Vagina (tissue), 2 donors: ENCODE results near the gene RCC2. TPM values are rescaled to one million over a fixed set of nuclear protein-coding genes. Genes with fewer than 3 reads are reported as not detected.

Experiments
- DNase-seq, 2 donors: peaks; one replicate each; pipeline ENCODE4 v3.0.0-alpha.2; 2017; ENCODE audit errors: extremely low spot score in 2 of 2
- H3K27ac ChIP-seq: fragments of 200-600 bp; sonication (generic); one replicate; pipeline ENCODE4 v1.5.1; 2019
- H3K27me3 ChIP-seq: fragments of 200-600 bp; sonication (generic); one replicate; pipeline ENCODE4 v1.5.1; 2019
- H3K36me3 ChIP-seq, 2 donors: fragments of 200-600 bp; sonication (generic); one replicate each; pipeline ENCODE4 v1.5.1; 2017 to 2019
- H3K4me1 ChIP-seq: fragments of 200-600 bp; sonication (generic); one replicate; pipeline ENCODE4 v1.5.1; 2019
- H3K4me3 ChIP-seq, 2 donors: fragments of 200-600 bp; sonication (generic); 1 replicate in 1 of 2; 2 replicates in 1 of 2; pipeline ENCODE4 v1.5.1; 2016 to 2019
- H3K9me3 ChIP-seq: fragments of 200-600 bp; sonication (generic); one replicate; pipeline ENCODE4 v1.5.1; 2019
- CTCF ChIP-seq, 3 experiments: fragments of 450-650 bp in 2 of 3; fragments of 200-600 bp in 1 of 3; sonication (generic) in 1 of 3; IDR thresholded peaks; one replicate each; pipeline ENCODE4 v1.5.1; 2017 to 2019; ENCODE audit warnings: antibody characterized with exemption in 3 of 3, mild to moderate bottlenecking in 2 of 3, moderate library complexity in 2 of 3
- POLR2A ChIP-seq, 2 donors: fragments of 450-650 bp; IDR thresholded peaks; one replicate each; pipeline ENCODE4 v1.6.1; 2017; ENCODE audit warnings: antibody characterized with exemption in 2 of 2, mild to moderate bottlenecking in 2 of 2, moderate library complexity in 2 of 2
- POLR2AphosphoS5 ChIP-seq, 2 donors: sonication (generic); formaldehyde crosslinking; IDR thresholded peaks; one replicate each; pipeline ENCODE4 v1.9.0; 2017; ENCODE audit warnings: antibody characterized with exemption in 2 of 2, mild to moderate bottlenecking in 2 of 2, low read depth in 1 of 2; ENCODE audit not compliant: insufficient read depth in 1 of 2
- intact Hi-C: fragments of 100-400 bp; cut with DNase I; formaldehyde crosslinking; loops from one replicate; pipeline ENCODE4 v1.15.1; 2023
- total RNA-seq: library from RNA; depleted of rRNA; stranded (reverse); fragments of >200 nt; gene quantifications from one replicate; pipeline ENCODE4 v1.2.3, GENCODE V29; 2016

Gene RCC2
- total RNA-seq, 1 donor from 2014 or later: 31.2 TPM

- TF ChIP-seq POLR2AphosphoS5 (IDR thresholded peaks at IDR 0.05; ENCODE audit: insufficient read depth in 1 of 2, low read depth in 1 of 2) (no peak), POLR2A (IDR thresholded peaks at IDR 0.05) (no peak), CTCF (IDR thresholded peaks at IDR 0.05) (no peak)
- no peak overlapping the region for H3K4me3 ChIP-seq
- DNase-seq: no peak
- intact Hi-C loops: no loop called here
- H3K36me3 ChIP-seq: peaks cover 0 to 26% of the 10 kb centered on the region in 2 donors
- H3K4me1 ChIP-seq: no peaks in the 10 kb centered on the region
- no peaks in the 10 kb centered on the region for H3K27me3 ChIP-seq
- no peaks in the 10 kb centered on the region for H3K9me3 ChIP-seq
- no peak overlapping the region for H3K27ac ChIP-seq
Observed at GRCh38 chr1:17404820-17405219, 34.7 kb downstream of the RCC2 start.

- Histone ChIP-seq H3K9me3 (no peaks in the 10 kb centered on the region), H3K27ac (no peak overlapping the region), H3K4me3 (no peak overlapping the region), H3K4me1 (no peaks in the 10 kb centered on the region), H3K36me3 (peaks cover 0 to 20% of the 10 kb centered on the region in 2 donors), H3K27me3 (no peaks in the 10 kb centered on the region)
- intact Hi-C loops: no loop called here
- TF ChIP-seq POLR2A (IDR thresholded peaks at IDR 0.05) (no peak), CTCF (IDR thresholded peaks at IDR 0.05) (no peak), POLR2AphosphoS5 (IDR thresholded peaks at IDR 0.05; ENCODE audit: insufficient read depth in 1 of 2, low read depth in 1 of 2) (no peak)
- no peak for DNase-seq
Observed at GRCh38 chr1:17404034-17404684, 35.3 kb downstream of the RCC2 start.

GRCh38 chr1:17403081-17403480 lies 36.4 kb downstream of the RCC2 start:
- DNase-seq: no peak
- intact Hi-C loops: no loop called here
- no peaks in the 10 kb centered on the region for H3K4me1 ChIP-seq
- no peaks in the 10 kb centered on the region for H3K27me3 ChIP-seq
- H3K9me3 ChIP-seq: no peaks in the 10 kb centered on the region
- H3K27ac ChIP-seq: no peak overlapping the region
- TF ChIP-seq CTCF (IDR thresholded peaks at IDR 0.05): no peak
- no peak for TF ChIP-seq POLR2AphosphoS5 (IDR thresholded peaks at IDR 0.05; ENCODE audit: insufficient read depth in 1 of 2, low read depth in 1 of 2)
- TF ChIP-seq POLR2A (IDR thresholded peaks at IDR 0.05): no peak
- H3K4me3 ChIP-seq: no peak overlapping the region
- H3K36me3 ChIP-seq: peaks cover 0 to 9% of the 10 kb centered on the region in 2 donors

GRCh38 chr1:17401841-17402240 lies 37.6 kb downstream of the RCC2 start:
- peaks cover 0 to under 1% of the 10 kb centered on the region in 2 donors for H3K36me3 ChIP-seq
- H3K4me1 ChIP-seq: no peaks in the 10 kb centered on the region
- no peak for TF ChIP-seq POLR2AphosphoS5 (IDR thresholded peaks at IDR 0.05; ENCODE audit: insufficient read depth in 1 of 2, low read depth in 1 of 2)
- no peak for TF ChIP-seq CTCF (IDR thresholded peaks at IDR 0.05)
- no peaks in the 10 kb centered on the region for H3K9me3 ChIP-seq
- no peak overlapping the region for H3K4me3 ChIP-seq
- no peaks in the 10 kb centered on the region for H3K27me3 ChIP-seq
- intact Hi-C loops: no loop called here
- H3K27ac ChIP-seq: no peak overlapping the region
- DNase-seq: no peak

- Histone ChIP-seq H3K9me3 (no peaks in the 10 kb centered on the region), H3K27me3 (no peaks in the 10 kb centered on the region), H3K4me3 (no peak overlapping the region), H3K36me3 (no peaks in the 10 kb centered on the region), H3K4me1 (no peaks in the 10 kb centered on the region), H3K27ac (no peak overlapping the region)
- no peak for DNase-seq
- no peak for TF ChIP-seq CTCF (IDR thresholded peaks at IDR 0.05)
- no peak for TF ChIP-seq POLR2A (IDR thresholded peaks at IDR 0.05)
- TF ChIP-seq POLR2AphosphoS5 (IDR thresholded peaks at IDR 0.05; ENCODE audit: insufficient read depth in 1 of 2, low read depth in 1 of 2): no peak
- intact Hi-C loops: no loop called here
Observed at GRCh38 chr1:17400725-17401341, 38.6 kb downstream of the RCC2 start.
